Measurements from ENCODE around the gene ELMO3.

The ELMO3 gene

GRCh38 chr16:67226804-67227566 lies 28.1 kb downstream of the ELMO3 start, which contains the start of gene TMEM208:
TMEM208 (plus strand) TSS chr16:67227130; CDS start chr16:67227219, 89 bp downstream.
- DNase-seq: peak; percentile 97

GRCh38 chr16:67227567-67227921 lies 28.6 kb downstream of the ELMO3 start:
- DNase-seq: no peak

GRCh38 chr16:67228034-67228785 lies 29.3 kb downstream of the ELMO3 start:
- no peak for DNase-seq

GRCh38 chr16:67228905-67229304 lies 30.0 kb downstream of the ELMO3 start:
- no peak for DNase-seq

- no peak for DNase-seq
Measured at GRCh38 chr16:67229906-67230808, 31.2 kb downstream of the ELMO3 start.

- DNase-seq: no peak
Measured at GRCh38 chr16:67230809-67231660, 32.1 kb downstream of the ELMO3 start.

- no peak for DNase-seq
Measured at GRCh38 chr16:67233596-67233995, 34.7 kb downstream of the ELMO3 start.

- DNase-seq: no peak
Measured at GRCh38 chr16:67234180-67234597, 35.3 kb downstream of the ELMO3 start.

GRCh38 chr16:67235816-67236562 lies 37.1 kb downstream of the ELMO3 start:
- no peak for DNase-seq

- no peak for DNase-seq
Measured at GRCh38 chr16:67236563-67237395, 37.8 kb downstream of the ELMO3 start.

- no peak for DNase-seq
Measured at GRCh38 chr16:67237396-67238277, 38.7 kb downstream of the ELMO3 start.

- DNase-seq: no peak
Measured at GRCh38 chr16:67238278-67238575, 39.3 kb downstream of the ELMO3 start.

- DNase-seq: no peak
Measured at GRCh38 chr16:67238806-67239470, 40.0 kb downstream of the ELMO3 start.

- no peak for DNase-seq
Measured at GRCh38 chr16:67240506-67240905, 41.6 kb downstream of the ELMO3 start.

- DNase-seq: peak; percentile 82
Measured at GRCh38 chr16:67241008-67241900, 42.3 kb downstream of the ELMO3 start.

GRCh38 chr16:67242138-67242730 lies 43.3 kb downstream of the ELMO3 start:
- no peak for DNase-seq

- DNase-seq: no peak
Measured at GRCh38 chr16:67243481-67243880, 44.5 kb downstream of the ELMO3 start.
